A549 (cell line): ENCODE results near the gene CNKSR3. TPM values are rescaled to one million over a fixed set of nuclear protein-coding genes. Genes with fewer than 3 reads are reported as not detected.

Source experiments
- ATAC-seq, 2 experiments: fragments of 200-7000 bp in 1 of 2; fragments of >200 bp in 1 of 2; cut with Nextera tagmentation in 1 of 2; cut with Tn5 transposase in 1 of 2; 3 replicates each; pipeline versions ENCODE4 v1.8.0 to v1.9.1; 2018 to 2020; ENCODE audit warnings: mild to moderate bottlenecking in 1 of 2, moderate library complexity in 1 of 2
- CTCF ChIA-PET: fragments of 300-600 bp; sonication (Branson Sonifier 250); formaldehyde crosslinking; extraction: SDS; loops from one replicate; lab custom pipeline; 2021; ENCODE audit warnings: antibody characterized with exemption, inconsistent platforms; lab: Yijun Ruan, JAX
- POLR2A ChIA-PET: fragments of 350-600 bp; formaldehyde crosslinking; extraction: SDS; loops from one replicate; lab custom pipeline; 2021; ENCODE audit warnings: antibody characterized with exemption, inconsistent platforms; lab: Yijun Ruan, JAX
- DNase-seq, 2 experiments: peaks; one replicate each; pipeline versions ENCODE4 v3.0.0 to v3.0.0-alpha.2; 2011 to 2016; ENCODE audit warnings: low read depth in 1 of 2, low spot score in 1 of 2
- FAIRE-seq: peaks from 2 replicates; lab custom pipeline; 2011; peaks lifted over from hg19 to GRCh38; lab: Jason Lieb, UNC
- H3K27ac ChIP-seq, 2 experiments: fragments of >200 bp; sonication (Bioruptor Twin); formaldehyde crosslinking; 3 replicates each; pipeline ENCODE4 v1.5.1; 2016 to 2017
- H3K4me1 ChIP-seq: fragments of >200 bp; sonication (Bioruptor Twin); formaldehyde crosslinking; 3 replicates; pipeline ENCODE4 v1.6.1; 2016
- H3K4me2 ChIP-seq: fragments of >200 bp; sonication (Bioruptor Twin); formaldehyde crosslinking; 3 replicates; pipeline ENCODE4 v1.6.1; 2016
- H3K4me3 ChIP-seq: fragments of >200 bp; sonication (Bioruptor Twin); formaldehyde crosslinking; 3 replicates; pipeline ENCODE4 v1.5.1; 2016
- H3K9me3 ChIP-seq: fragments of >200 bp; sonication (Bioruptor Twin); formaldehyde crosslinking; 3 replicates; pipeline ENCODE4 v1.6.1; 2016
- CBX8 ChIP-seq: fragments of 200-600 bp; sonication (generic); IDR thresholded peaks from 2 replicates; pipeline ENCODE4 v1.6.1; 2016
- FOSB ChIP-seq: fragments of 250-450 bp; sonication (Bioruptor Pico); IDR thresholded peaks from 2 replicates; pipeline ENCODE4 v1.5.0; 2020; ENCODE audit warnings: mild to moderate bottlenecking, moderate library complexity
- FOSL2 ChIP-seq, 2 experiments: fragments of 450-650 bp in 1 of 2; fragments of >200 bp in 1 of 2; sonication (Bioruptor Twin) in 1 of 2; formaldehyde crosslinking; IDR thresholded peaks; 2 replicates each; pipeline versions ENCODE4 v1.5.0 to v1.6.1; 2016 to 2020; ENCODE audit warnings: mild to moderate bottlenecking in 1 of 2, moderate library complexity in 1 of 2
- HOXA7 ChIP-seq: fragments of 250-450 bp; sonication (Bioruptor Pico); IDR thresholded peaks from 2 replicates; pipeline ENCODE4 v1.5.0; 2020; ENCODE audit warnings: mild to moderate bottlenecking, moderate library complexity
- HOXB5 ChIP-seq: fragments of 250-450 bp; sonication (Bioruptor Pico); IDR thresholded peaks from 2 replicates; pipeline ENCODE4 v1.5.0; 2020; ENCODE audit warnings: mild to moderate bottlenecking, moderate library complexity
- JUN ChIP-seq, 2 experiments: fragments of >200 bp; sonication (Bioruptor Twin); formaldehyde crosslinking; IDR thresholded peaks; 2 replicates in 1 of 2; 3 replicates in 1 of 2; pipeline ENCODE4 v1.6.1; 2016 to 2017
- KDM1A ChIP-seq: fragments of 200-600 bp; sonication (generic); IDR thresholded peaks from 2 replicates; pipeline ENCODE4 v1.6.1; 2016; ENCODE audit warnings: low read depth, mild to moderate bottlenecking
- KDM5A ChIP-seq: fragments of 200-600 bp; sonication (generic); IDR thresholded peaks from 2 replicates; pipeline ENCODE4 v1.6.1; 2016; ENCODE audit warnings: antibody characterized with exemption, mild to moderate bottlenecking
- MAFK ChIP-seq: fragments of 450-650 bp; IDR thresholded peaks from 2 replicates; pipeline ENCODE4 v1.6.1; 2014; ENCODE audit not compliant: partially characterized antibody
- NPAS2 ChIP-seq: fragments of 250-450 bp; sonication (Bioruptor Pico); IDR thresholded peaks from 2 replicates; pipeline ENCODE4 v1.8.0; 2022; ENCODE audit warnings: mild to moderate bottlenecking, moderate library complexity, borderline replicate concordance
- NR3C1 ChIP-seq: fragments of >200 bp; sonication (Bioruptor Twin); formaldehyde crosslinking; IDR thresholded peaks from 3 replicates; pipeline ENCODE4 v1.6.1; 2017
- POLR2AphosphoS2 ChIP-seq: conservative IDR thresholded peaks from 2 replicates; pipeline ENCODE4 v1.6.1; 2012; ENCODE audit warnings: low read length, improper control_type of control experiment, inconsistent platforms
- RFX5 ChIP-seq: fragments of 450-650 bp; IDR thresholded peaks from 2 replicates; pipeline ENCODE4 v1.7.1; 2014; ENCODE audit warnings: antibody characterized with exemption, mild to moderate bottlenecking, moderate library complexity
- RNF2 ChIP-seq: fragments of 200-600 bp; sonication (generic); IDR thresholded peaks from 2 replicates; pipeline ENCODE4 v1.6.1; 2016; ENCODE audit warnings: low read depth, mild to moderate bottlenecking, antibody characterized with exemption, moderate library complexity, borderline replicate concordance
- SMC3 ChIP-seq: fragments of >200 bp; sonication (Bioruptor Twin); formaldehyde crosslinking; IDR thresholded peaks from 3 replicates; pipeline ENCODE4 v1.6.1; 2018; ENCODE audit warnings: inconsistent platforms
- TFCP2L1 ChIP-seq: fragments of 250-450 bp; sonication (Bioruptor Pico); IDR thresholded peaks from 2 replicates; pipeline ENCODE4 v1.5.0; 2021; ENCODE audit warnings: mild to moderate bottlenecking
- ZFP36 ChIP-seq: fragments of 450-650 bp; IDR thresholded peaks from 2 replicates; pipeline ENCODE4 v1.6.1; 2014; ENCODE audit warnings: borderline replicate concordance; ENCODE audit not compliant: partially characterized antibody
- WGBS: methylation state at CpG from one replicate; pipeline ENCODE4 v1.1.6; 2017; ENCODE audit errors: missing lambda C conversion rate; 5-methylcytosine and 5-hydroxymethylcytosine counted together
- polyA plus RNA-seq, 4 experiments: library from polyadenylated mRNA; depleted of rRNA in 3 of 4; stranded (reverse); fragments of >200 nt; fragmentation: RNase III in 1 of 4; extraction: RNeasy Plus Mini Kit Qiagen cat#74134 plus additional on column Dnase treatment in 1 of 4; gene quantifications; 2 replicates in 3 of 4; 3 replicates in 1 of 4; pipeline ENCODE4 v1.2.3, GENCODE V29; 2011 to 2017
- TF ChIP-seq, protein P1 (sequence below): IDR thresholded peaks from 2 replicates; pipeline ENCODE4 v1.6.1; 2012
- TF ChIP-seq, protein P2 (sequence below): fragments of >200 bp; sonication (Bioruptor Twin); formaldehyde crosslinking; IDR thresholded peaks from 3 replicates; pipeline ENCODE4 v1.5.1; 2016
- TF ChIP-seq, protein P3 (sequence below): fragments of 200-600 bp; sonication (generic); IDR thresholded peaks from 2 replicates; pipeline ENCODE4 v1.6.1; 2016; ENCODE audit warnings: antibody characterized with exemption, mild to moderate bottlenecking, moderate library complexity
- TF ChIP-seq, protein P4 (sequence below): fragments of 450-650 bp; IDR thresholded peaks from 2 replicates; pipeline ENCODE4 v1.6.1; 2014; ENCODE audit warnings: antibody characterized with exemption
- TF ChIP-seq, protein P5 (sequence below): IDR thresholded peaks from 2 replicates; pipeline ENCODE4 v1.6.1; 2012

The CNKSR3 gene
- polyA plus RNA-seq, 2 of the 4 experiments (the other 2 are of a cell fraction), result 2.9 to 3.5 TPM

DNA sequence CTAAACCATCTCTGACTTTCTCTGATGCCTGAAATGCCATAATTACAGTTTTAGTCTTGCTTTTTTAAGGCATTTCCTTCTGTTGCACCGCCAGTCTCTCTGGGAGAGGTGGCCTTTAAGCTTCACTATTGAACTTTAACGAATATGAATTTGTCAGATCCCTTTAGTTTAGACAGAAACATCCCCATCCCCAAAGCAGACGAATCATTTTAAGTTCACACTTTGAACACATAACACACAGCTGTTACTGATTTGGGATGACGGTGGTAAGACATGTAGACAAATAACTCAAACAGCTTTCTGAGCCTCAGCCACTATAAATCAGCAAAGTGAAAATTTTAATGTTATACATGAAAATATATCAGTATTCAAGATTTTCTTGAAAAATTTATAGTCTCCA lies 146.7 kb downstream of the CNKSR3 start:
- no peak for ATAC-seq

DNA sequence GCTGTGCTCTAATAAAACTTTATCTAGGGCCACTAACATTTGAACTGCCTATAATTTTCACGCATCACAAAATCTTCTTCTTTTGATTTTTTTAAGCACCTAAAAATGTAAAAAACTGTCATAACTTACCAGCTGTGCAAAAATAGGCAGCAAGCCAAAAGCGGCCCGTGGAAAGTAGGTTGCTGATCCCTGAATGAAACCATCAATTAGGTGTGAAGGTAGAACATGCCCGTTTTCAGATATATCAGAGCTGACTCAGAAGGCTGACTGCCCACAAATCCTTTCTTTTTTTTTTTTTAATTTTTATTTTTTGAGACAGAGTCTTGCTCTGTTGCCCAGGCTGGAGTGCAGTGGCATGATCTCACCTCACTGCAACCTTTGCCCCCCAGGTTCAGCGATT lies 149.0 kb downstream of the CNKSR3 start:
- Histone ChIP-seq H3K4me3 (no peak overlapping the region), H3K4me2 (no peak overlapping the region), H3K27ac (no peak overlapping the region)
- CTCF ChIA-PET, result interaction anchor here (0.6 kb wide), 1 partner anchor 105 kb away, joined by 4 read pairs; no protein-coding TSS in a partner anchor
- DNase-seq, result no peak
- no peak for TF ChIP-seq TFCP2L1 (CRISPR knock-in tag)
- TF ChIP-seq, protein P1, sequence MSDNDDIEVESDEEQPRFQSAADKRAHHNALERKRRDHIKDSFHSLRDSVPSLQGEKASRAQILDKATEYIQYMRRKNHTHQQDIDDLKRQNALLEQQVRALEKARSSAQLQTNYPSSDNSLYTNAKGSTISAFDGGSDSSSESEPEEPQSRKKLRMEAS, result no peak
- no peak for TF ChIP-seq CBX8
- no peak for TF ChIP-seq RFX5
- no peak for TF ChIP-seq HOXB5 (CRISPR knock-in tag)
- no peak for TF ChIP-seq FOSB (CRISPR knock-in tag)
- TF ChIP-seq, all 56 proteins: peak for 0
- POLR2A ChIA-PET, result no interaction called here
- Histone ChIP-seq H3K9me3 (no peaks in the 10 kb centered on the region), H3K4me1 (no peaks in the 10 kb centered on the region)
- 77% methylated on average over 5 of the region's 5 CpGs for WGBS
- ATAC-seq (no peak), FAIRE-seq (no peak)

More for the DNA sequence above, 146.7 kb downstream of the CNKSR3 start:
- H3K4me3 ChIP-seq, result no peak overlapping the region
- 68% methylated on average over 4 of the region's 4 CpGs for WGBS
- ChIA-PET POLR2A (no interaction called here), CTCF (interaction anchor here (1.0 kb wide), 1 partner anchor 210 kb away, joined by 3 read pairs; no protein-coding TSS in a partner anchor)
- H3K27ac ChIP-seq, result no peak overlapping the region
- no peak for DNase-seq
- TF ChIP-seq, protein P2, sequence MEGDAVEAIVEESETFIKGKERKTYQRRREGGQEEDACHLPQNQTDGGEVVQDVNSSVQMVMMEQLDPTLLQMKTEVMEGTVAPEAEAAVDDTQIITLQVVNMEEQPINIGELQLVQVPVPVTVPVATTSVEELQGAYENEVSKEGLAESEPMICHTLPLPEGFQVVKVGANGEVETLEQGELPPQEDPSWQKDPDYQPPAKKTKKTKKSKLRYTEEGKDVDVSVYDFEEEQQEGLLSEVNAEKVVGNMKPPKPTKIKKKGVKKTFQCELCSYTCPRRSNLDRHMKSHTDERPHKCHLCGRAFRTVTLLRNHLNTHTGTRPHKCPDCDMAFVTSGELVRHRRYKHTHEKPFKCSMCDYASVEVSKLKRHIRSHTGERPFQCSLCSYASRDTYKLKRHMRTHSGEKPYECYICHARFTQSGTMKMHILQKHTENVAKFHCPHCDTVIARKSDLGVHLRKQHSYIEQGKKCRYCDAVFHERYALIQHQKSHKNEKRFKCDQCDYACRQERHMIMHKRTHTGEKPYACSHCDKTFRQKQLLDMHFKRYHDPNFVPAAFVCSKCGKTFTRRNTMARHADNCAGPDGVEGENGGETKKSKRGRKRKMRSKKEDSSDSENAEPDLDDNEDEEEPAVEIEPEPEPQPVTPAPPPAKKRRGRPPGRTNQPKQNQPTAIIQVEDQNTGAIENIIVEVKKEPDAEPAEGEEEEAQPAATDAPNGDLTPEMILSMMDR, result no peak
- TF ChIP-seq ZFP36 (no peak), NPAS2 (no peak), NR3C1 (no peak), JUN (IDR thresholded peaks at IDR 0.05) (no peak), TFCP2L1 (CRISPR knock-in tag) (no peak), POLR2AphosphoS2 (no peak), SMC3 (no peak), RNF2 (no peak), KDM1A (no peak), RFX5 (no peak), MAFK (no peak), KDM5A (no peak), HOXA7 (CRISPR knock-in tag) (no peak), FOSL2 (IDR thresholded peaks at IDR 0.05) (no peak), FOSL2 (CRISPR knock-in tag; IDR thresholded peaks at IDR 0.05) (no peak)
- TF ChIP-seq, protein P3, sequence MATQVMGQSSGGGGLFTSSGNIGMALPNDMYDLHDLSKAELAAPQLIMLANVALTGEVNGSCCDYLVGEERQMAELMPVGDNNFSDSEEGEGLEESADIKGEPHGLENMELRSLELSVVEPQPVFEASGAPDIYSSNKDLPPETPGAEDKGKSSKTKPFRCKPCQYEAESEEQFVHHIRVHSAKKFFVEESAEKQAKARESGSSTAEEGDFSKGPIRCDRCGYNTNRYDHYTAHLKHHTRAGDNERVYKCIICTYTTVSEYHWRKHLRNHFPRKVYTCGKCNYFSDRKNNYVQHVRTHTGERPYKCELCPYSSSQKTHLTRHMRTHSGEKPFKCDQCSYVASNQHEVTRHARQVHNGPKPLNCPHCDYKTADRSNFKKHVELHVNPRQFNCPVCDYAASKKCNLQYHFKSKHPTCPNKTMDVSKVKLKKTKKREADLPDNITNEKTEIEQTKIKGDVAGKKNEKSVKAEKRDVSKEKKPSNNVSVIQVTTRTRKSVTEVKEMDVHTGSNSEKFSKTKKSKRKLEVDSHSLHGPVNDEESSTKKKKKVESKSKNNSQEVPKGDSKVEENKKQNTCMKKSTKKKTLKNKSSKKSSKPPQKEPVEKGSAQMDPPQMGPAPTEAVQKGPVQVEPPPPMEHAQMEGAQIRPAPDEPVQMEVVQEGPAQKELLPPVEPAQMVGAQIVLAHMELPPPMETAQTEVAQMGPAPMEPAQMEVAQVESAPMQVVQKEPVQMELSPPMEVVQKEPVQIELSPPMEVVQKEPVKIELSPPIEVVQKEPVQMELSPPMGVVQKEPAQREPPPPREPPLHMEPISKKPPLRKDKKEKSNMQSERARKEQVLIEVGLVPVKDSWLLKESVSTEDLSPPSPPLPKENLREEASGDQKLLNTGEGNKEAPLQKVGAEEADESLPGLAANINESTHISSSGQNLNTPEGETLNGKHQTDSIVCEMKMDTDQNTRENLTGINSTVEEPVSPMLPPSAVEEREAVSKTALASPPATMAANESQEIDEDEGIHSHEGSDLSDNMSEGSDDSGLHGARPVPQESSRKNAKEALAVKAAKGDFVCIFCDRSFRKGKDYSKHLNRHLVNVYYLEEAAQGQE, result no peak
- TF ChIP-seq, protein P4, sequence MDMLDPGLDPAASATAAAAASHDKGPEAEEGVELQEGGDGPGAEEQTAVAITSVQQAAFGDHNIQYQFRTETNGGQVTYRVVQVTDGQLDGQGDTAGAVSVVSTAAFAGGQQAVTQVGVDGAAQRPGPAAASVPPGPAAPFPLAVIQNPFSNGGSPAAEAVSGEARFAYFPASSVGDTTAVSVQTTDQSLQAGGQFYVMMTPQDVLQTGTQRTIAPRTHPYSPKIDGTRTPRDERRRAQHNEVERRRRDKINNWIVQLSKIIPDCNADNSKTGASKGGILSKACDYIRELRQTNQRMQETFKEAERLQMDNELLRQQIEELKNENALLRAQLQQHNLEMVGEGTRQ, result no peak
- TF ChIP-seq, protein P5, sequence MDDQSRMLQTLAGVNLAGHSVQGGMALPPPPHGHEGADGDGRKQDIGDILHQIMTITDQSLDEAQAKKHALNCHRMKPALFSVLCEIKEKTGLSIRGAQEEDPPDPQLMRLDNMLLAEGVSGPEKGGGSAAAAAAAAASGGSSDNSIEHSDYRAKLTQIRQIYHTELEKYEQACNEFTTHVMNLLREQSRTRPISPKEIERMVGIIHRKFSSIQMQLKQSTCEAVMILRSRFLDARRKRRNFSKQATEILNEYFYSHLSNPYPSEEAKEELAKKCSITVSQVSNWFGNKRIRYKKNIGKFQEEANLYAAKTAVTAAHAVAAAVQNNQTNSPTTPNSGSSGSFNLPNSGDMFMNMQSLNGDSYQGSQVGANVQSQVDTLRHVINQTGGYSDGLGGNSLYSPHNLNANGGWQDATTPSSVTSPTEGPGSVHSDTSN, result no peak
- TF ChIP-seq, all 56 proteins: peak for 0
- Histone ChIP-seq H3K4me1 (no peaks in the 10 kb centered on the region), H3K4me2 (no peak overlapping the region), H3K9me3 (no peaks in the 10 kb centered on the region)
- no peak for FAIRE-seq
